Transverse colon (tissue), 4 donors: ENCODE results near the gene ZNF768. TPM values are rescaled to one million over a fixed set of nuclear protein-coding genes. Genes with fewer than 3 reads are reported as not detected.

ENCODE experiments used
- DNase-seq: peaks from one replicate; pipeline ENCODE4 v3.0.0-alpha.2; 2019
- H3K27ac ChIP-seq, 4 donors: fragments of 200-600 bp; sonication (generic); 2 replicates each; pipeline ENCODE4 v1.5.1; 2016 to 2018; ENCODE audit warnings: inconsistent platforms in 4 of 4
- H3K27me3 ChIP-seq: fragments of 200-600 bp; sonication (generic); 2 replicates; pipeline ENCODE4 v1.5.1; 2017; ENCODE audit warnings: inconsistent platforms
- H3K36me3 ChIP-seq, 4 donors: fragments of 200-600 bp; sonication (generic); 2 replicates each; pipeline ENCODE4 v1.5.1; 2017 to 2019; ENCODE audit warnings: inconsistent platforms in 4 of 4
- H3K4me1 ChIP-seq, 4 donors: fragments of 200-600 bp; sonication (generic); 2 replicates each; pipeline ENCODE4 v1.5.1; 2017 to 2020; ENCODE audit warnings: inconsistent platforms in 4 of 4
- H3K4me3 ChIP-seq, 4 donors: fragments of 200-600 bp; sonication (generic); 1 replicate in 1 of 4; 2 replicates in 3 of 4; pipeline versions ENCODE4 v1.5.1 to v1.6.1; 2017 to 2019; ENCODE audit warnings: inconsistent platforms in 4 of 4
- H3K9me3 ChIP-seq, 2 donors: fragments of 200-600 bp; sonication (generic); 2 replicates each; pipeline ENCODE4 v1.5.1; 2017 to 2019; ENCODE audit warnings: inconsistent platforms in 2 of 2
- EP300 ChIP-seq: sonication (generic); formaldehyde crosslinking; IDR thresholded peaks from one replicate; pipeline ENCODE4 v1.6.1; 2017; ENCODE audit warnings: antibody characterized with exemption, low read depth
- POLR2A ChIP-seq: fragments of 450-650 bp; IDR thresholded peaks from one replicate; pipeline ENCODE4 v1.6.1; 2016; ENCODE audit warnings: antibody characterized with exemption, mild to moderate bottlenecking, moderate library complexity
- POLR2AphosphoS5 ChIP-seq, 3 donors: sonication (generic); formaldehyde crosslinking; IDR thresholded peaks; one replicate each; pipeline ENCODE4 v1.6.1; 2016; ENCODE audit warnings: antibody characterized with exemption in 3 of 3
- WGBS, 2 donors: methylation state at CpG; one replicate each; pipeline ENCODE4 v1.1.5; 2018; ENCODE audit warnings: low coverage in 1 of 2; 5-methylcytosine and 5-hydroxymethylcytosine counted together
- in situ Hi-C, 4 donors: fragments of 200-750 bp; cut with MboI; loops; one replicate each; pipeline versions ENCODE4 v1.15.0 to v1.15.1; 2017; ENCODE audit warnings: low sequenced_read_pairs in 3 of 4, low pct_ligation_motif_present in 1 of 4, low pct_unique_long_range_greater_than_20kb in 1 of 4
- intact Hi-C: fragments of 100-400 bp; cut with DNase I; formaldehyde crosslinking; loops from one replicate; pipeline ENCODE4 v1.15.1; 2023; ENCODE audit warnings: low total_unique reads
- total RNA-seq, 4 donors: library from RNA; depleted of rRNA; stranded (reverse); fragments of >200 nt; gene quantifications; one replicate each; pipeline ENCODE4 v1.1.0, GENCODE V29; 2016
- TF ChIP-seq, protein P1 (sequence below), 5 experiments: fragments of 200-600 bp in 3 of 5; fragments of 450-650 bp in 2 of 5; sonication (generic) in 3 of 5; IDR thresholded peaks; 1 replicate in 2 of 5; 2 replicates in 3 of 5; pipeline ENCODE4 v1.5.1; 2016 to 2017; ENCODE audit warnings: antibody characterized with exemption in 5 of 5, inconsistent platforms in 3 of 5, mild to moderate bottlenecking in 2 of 5, moderate library complexity in 1 of 5

ZNF768 gene
- total RNA-seq, 4 donors from 2014 or later = 54.7 to 116 (median 74.9) TPM

DNA sequence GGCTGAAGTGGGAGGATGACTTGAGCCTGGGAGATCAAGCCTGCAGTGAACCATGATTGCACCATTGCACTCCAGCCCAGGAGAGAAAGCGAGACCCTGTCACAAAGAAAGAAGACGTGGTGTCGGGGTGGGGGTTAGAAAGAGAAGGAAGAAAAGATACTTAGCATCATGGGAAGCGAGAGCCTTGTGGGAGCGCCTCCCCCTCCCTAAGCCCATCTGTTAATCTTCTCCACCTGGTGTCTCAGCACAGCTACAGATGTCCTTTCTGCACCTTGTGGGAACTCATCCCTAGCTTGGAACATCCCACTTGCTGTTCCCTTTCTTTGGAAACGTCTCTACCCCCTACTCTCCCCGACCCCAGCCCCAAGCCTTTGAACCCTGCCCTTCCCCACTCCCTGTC, 39.2 kb upstream of the ZNF768 start:
- H3K4me1 ChIP-seq = peaks cover 5 to 33% (median 27%) of the 10 kb centered on the region in 4 donors
- no peaks in the 10 kb centered on the region for H3K36me3 ChIP-seq
- no peaks in the 10 kb centered on the region for H3K9me3 ChIP-seq
- in situ Hi-C loops = loop anchor here in 1 of 4 donors (25.0 kb wide), 1 partner anchor 128 kb away; the partner anchor contains the start of genes DCTPP1 and SEPHS2
- 70 to 73% methylated on average over 2 to 7 of the region's 7 CpGs for WGBS, 2 donors
- intact Hi-C loops = no loop called here
- TF ChIP-seq EP300 (no peak), POLR2AphosphoS5 (IDR thresholded peaks at IDR 0.05) (no peak), POLR2A (no peak)
- TF ChIP-seq, protein P1, sequence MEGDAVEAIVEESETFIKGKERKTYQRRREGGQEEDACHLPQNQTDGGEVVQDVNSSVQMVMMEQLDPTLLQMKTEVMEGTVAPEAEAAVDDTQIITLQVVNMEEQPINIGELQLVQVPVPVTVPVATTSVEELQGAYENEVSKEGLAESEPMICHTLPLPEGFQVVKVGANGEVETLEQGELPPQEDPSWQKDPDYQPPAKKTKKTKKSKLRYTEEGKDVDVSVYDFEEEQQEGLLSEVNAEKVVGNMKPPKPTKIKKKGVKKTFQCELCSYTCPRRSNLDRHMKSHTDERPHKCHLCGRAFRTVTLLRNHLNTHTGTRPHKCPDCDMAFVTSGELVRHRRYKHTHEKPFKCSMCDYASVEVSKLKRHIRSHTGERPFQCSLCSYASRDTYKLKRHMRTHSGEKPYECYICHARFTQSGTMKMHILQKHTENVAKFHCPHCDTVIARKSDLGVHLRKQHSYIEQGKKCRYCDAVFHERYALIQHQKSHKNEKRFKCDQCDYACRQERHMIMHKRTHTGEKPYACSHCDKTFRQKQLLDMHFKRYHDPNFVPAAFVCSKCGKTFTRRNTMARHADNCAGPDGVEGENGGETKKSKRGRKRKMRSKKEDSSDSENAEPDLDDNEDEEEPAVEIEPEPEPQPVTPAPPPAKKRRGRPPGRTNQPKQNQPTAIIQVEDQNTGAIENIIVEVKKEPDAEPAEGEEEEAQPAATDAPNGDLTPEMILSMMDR (IDR thresholded peaks at IDR 0.05) = no peak
- no peak overlapping the region for H3K4me3 ChIP-seq
- H3K27ac ChIP-seq = no peak overlapping the region
- H3K27me3 ChIP-seq = no peaks in the 10 kb centered on the region
- no peak for DNase-seq

DNA sequence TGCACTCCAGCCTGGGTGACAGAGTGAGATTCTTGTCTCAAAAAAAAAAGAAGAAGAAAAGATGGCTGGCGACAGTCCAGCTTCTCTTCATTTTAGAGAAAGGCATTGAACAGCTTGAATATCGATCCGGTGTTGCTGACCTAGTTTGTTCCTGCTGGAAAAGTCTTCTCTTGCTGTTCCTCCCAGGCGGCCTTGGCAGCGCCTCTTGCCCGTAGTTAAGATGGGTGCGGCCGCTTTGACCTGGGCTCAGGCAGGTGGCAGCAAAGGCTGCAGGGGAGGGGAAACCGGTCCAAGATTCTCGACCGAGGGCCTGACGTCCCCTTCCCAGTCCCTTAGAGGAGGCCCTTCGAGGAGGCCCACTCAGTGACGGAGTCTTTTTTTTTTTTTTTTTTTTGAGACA, 35.7 kb upstream of the ZNF768 start:
- in situ Hi-C loops = loop anchor here in 1 of 4 donors (25.0 kb wide), 1 partner anchor 125 kb away; the partner anchor contains the start of genes DCTPP1 and SEPHS2
- no peaks in the 10 kb centered on the region for H3K36me3 ChIP-seq
- H3K4me1 ChIP-seq = peaks cover 12 to 34% (median 30%) of the 10 kb centered on the region in 4 donors
- no peaks in the 10 kb centered on the region for H3K9me3 ChIP-seq
- H3K4me3 ChIP-seq = peak overlapping the region in 2 of 4 donors; percentile 40 to 51
- intact Hi-C loops = no loop called here
- no peaks in the 10 kb centered on the region for H3K27me3 ChIP-seq
- peak overlapping the region; percentile 73 to 85 (median 77) for H3K27ac ChIP-seq
- WGBS, 2 donors = 43 to 84% methylated on average over 1 to 14 of the region's 14 CpGs
- TF ChIP-seq, protein P1 (IDR thresholded peaks at IDR 0.05) = peak in 1 of 5 experiments; percentile 12
- TF ChIP-seq POLR2AphosphoS5 (IDR thresholded peaks at IDR 0.05) = no peak
- DNase-seq = peak; percentile 71

DNA sequence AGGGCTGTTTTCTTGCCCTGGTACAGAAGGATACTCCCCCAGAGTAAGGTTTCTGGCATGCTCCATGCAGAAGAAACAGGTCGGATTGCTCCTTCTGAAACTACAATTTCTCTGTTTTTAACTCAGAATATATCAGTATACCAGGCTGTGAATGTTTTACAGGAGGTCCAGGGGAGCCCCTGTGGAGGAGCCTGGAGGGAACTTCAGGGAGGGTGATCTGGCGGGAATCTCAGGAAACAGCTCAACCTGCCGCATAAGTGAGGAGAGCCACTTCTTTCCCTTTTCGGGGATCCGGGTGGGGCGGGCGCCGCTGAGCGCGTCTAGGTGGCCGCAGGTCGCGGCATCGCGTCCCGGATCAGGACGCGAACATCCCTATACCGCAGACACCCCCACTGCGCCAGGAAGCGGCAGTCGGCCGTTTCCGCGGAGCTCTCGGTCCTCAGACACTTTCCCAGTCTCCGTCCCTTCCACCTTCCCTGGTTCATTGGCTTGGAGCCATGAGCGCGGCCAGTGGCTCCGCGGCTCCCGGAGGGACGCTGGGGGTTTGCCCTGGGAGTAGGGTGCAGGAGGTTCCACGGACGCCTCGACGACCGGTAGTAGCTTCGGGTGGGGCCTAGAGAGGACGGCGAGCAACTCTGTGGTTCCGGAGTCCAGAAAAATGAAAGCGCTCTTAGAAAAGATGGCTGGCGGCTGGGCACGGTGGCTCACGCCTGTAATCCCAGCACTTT, 34.9 kb upstream of the ZNF768 start:
- intact Hi-C loops (no loop called here), in situ Hi-C loops (loop anchor here in 1 of 4 donors (25.0 kb wide), 1 partner anchor 124 kb away; the partner anchor contains the start of genes DCTPP1 and SEPHS2)
- peak overlapping the region; percentile 73 to 85 (median 77) for H3K27ac ChIP-seq
- peak; percentile 44 for DNase-seq
- no peaks in the 10 kb centered on the region for H3K36me3 ChIP-seq
- peaks cover 18 to 42% (median 37%) of the 10 kb centered on the region in 4 donors for H3K4me1 ChIP-seq
- H3K27me3 ChIP-seq = no peaks in the 10 kb centered on the region
- H3K9me3 ChIP-seq = no peaks in the 10 kb centered on the region
- 30 to 56% methylated on average over 2 to 46 of the region's 46 CpGs for WGBS, 2 donors
- H3K4me3 ChIP-seq = peak overlapping the region; percentile 38 to 51 (median 42)
- TF ChIP-seq, protein P1 (IDR thresholded peaks at IDR 0.05) = no peak
- TF ChIP-seq POLR2A (peak; percentile 32), EP300 (no peak), POLR2AphosphoS5 (IDR thresholded peaks at IDR 0.05) (no peak)

DNA sequence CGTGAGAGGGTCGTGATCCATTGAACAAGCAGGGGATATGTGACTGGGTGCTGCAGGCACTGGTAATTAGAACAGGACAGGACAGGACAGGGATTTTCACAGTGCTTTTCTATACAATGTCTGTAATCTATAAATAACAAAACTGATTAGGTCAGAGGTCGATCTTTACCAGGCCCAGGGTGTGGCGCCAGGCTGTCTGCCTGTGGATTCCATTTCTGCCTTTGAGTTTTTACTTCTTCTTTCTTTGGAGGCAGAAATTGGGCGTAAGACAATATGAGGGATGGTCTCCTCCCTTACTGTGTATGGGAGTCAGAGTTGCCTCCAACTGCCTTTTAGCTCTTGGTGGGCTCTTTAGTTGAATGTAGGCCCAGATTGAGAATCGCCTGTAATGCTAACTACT, 33.3 kb upstream of the ZNF768 start:
- H3K4me3 ChIP-seq = no peak overlapping the region
- no peaks in the 10 kb centered on the region for H3K9me3 ChIP-seq
- peaks cover 24 to 48% (median 41%) of the 10 kb centered on the region in 4 donors for H3K4me1 ChIP-seq
- H3K36me3 ChIP-seq = peaks cover 0 to 11% (median 3%) of the 10 kb centered on the region in 4 donors
- no peak for DNase-seq
- no peaks in the 10 kb centered on the region for H3K27me3 ChIP-seq
- TF ChIP-seq POLR2A = no peak
- TF ChIP-seq POLR2AphosphoS5 (IDR thresholded peaks at IDR 0.05) = no peak
- no peak for TF ChIP-seq EP300
- TF ChIP-seq, protein P1 (IDR thresholded peaks at IDR 0.05) = no peak
- intact Hi-C loops (no loop called here), in situ Hi-C loops (loop anchor here in 1 of 4 donors (25.0 kb wide), 1 partner anchor 122 kb away; the partner anchor contains the start of genes DCTPP1 and SEPHS2)
- H3K27ac ChIP-seq = peak overlapping the region in 2 of 4 donors; percentile 12 to 91
- 92 to 100% methylated on average over 2 to 6 of the region's 6 CpGs for WGBS, 2 donors
